GM04503 (cell line): Measurements from ENCODE around the gene PCBP1.
"Not testable (repeated sequence)": the region's sequence is repeated elsewhere in the genome, so short reads cannot be mapped to it uniquely, and the experiment has no call there.

Experiments used
- DNase-seq: peaks from one replicate; pipeline ENCODE4 v3.0.0-alpha.2; 2012; ENCODE audit warnings: low read depth

The PCBP1 gene

GRCh38 chr2:70081221-70081620, 6.1 kb upstream of the PCBP1 start:
- DNase-seq = no peak

GRCh38 chr2:70083344-70084156, 3.7 kb upstream of the PCBP1 start:
- no peak for DNase-seq

- DNase-seq = no peak
Measured at GRCh38 chr2:70084973-70085710, 2.1 kb upstream of the PCBP1 start.

- no peak for DNase-seq
Measured at GRCh38 chr2:70085711-70086277, 1.5 kb upstream of the PCBP1 start.

- peak; percentile 56 for DNase-seq
Measured at GRCh38 chr2:70086278-70086837, 919 bp upstream of the PCBP1 start.

GRCh38 chr2:70087702-70088597, 673 bp downstream of the PCBP1 start:
- DNase-seq = no peak

GRCh38 chr2:70088598-70089219, 1.4 kb downstream of the PCBP1 start:
- no peak for DNase-seq

GRCh38 chr2:70089220-70089982, 2.1 kb downstream of the PCBP1 start:
- no peak for DNase-seq

- no peak for DNase-seq
Measured at GRCh38 chr2:70089983-70090525, 2.8 kb downstream of the PCBP1 start.

- DNase-seq = no peak
Measured at GRCh38 chr2:70090706-70091334, 3.5 kb downstream of the PCBP1 start.

GRCh38 chr2:70091364-70091763, 4.1 kb downstream of the PCBP1 start:
- DNase-seq = no peak

GRCh38 chr2:70091816-70092215, 4.5 kb downstream of the PCBP1 start:
- DNase-seq = no peak

GRCh38 chr2:70092576-70093243, 5.4 kb downstream of the PCBP1 start:
- DNase-seq = not testable (repeated sequence)

GRCh38 chr2:70094171-70094977, 7.1 kb downstream of the PCBP1 start:
- DNase-seq = no peak

GRCh38 chr2:70094978-70095719, 7.9 kb downstream of the PCBP1 start:
- no peak for DNase-seq

- DNase-seq = no peak
Measured at GRCh38 chr2:70095720-70096670, 8.7 kb downstream of the PCBP1 start.
